Dermis blood vessel endothelial cell (primary cell): ENCODE data around the gene CRTAP. TPM values are rescaled to one million over a fixed set of nuclear protein-coding genes. Genes with fewer than 3 reads are reported as not detected.
"Not testable (repeated sequence)": the region's sequence is repeated elsewhere in the genome, so short reads cannot be mapped to it uniquely, and the experiment has no call there.

ENCODE experiments used
- DNase-seq: peaks from one replicate; pipeline ENCODE4 v3.0.0; 2010
- total RNA-seq: library from RNA; depleted of rRNA; stranded (reverse); fragments of >200 nt; gene quantifications from 2 replicates; pipeline ENCODE4 v1.2.3, GENCODE V29; 2014

CRTAP gene
- total RNA-seq, 1 donor from 2014 or later: 132 TPM

DNA sequence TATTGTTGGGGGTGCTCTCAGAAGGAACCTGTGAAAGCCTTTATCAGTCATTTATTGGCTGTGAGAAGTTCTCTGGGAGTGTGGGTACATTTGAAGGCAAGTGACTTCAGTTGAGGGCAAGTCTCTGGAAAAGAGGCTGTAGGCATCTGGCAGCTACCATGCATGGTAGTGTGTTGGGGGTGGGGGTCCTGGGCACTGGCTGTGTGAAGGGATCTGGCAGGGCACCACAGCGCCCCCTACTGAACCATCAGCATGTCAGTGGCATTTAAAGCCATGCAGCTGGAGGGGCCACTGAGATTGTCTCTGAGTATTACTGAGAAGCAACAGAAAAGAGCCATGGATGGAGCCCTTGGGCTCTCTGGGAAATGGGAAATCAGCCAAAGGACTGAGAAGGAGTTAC, 30.6 kb downstream of the CRTAP start:
- peak; percentile 40 for DNase-seq

DNA sequence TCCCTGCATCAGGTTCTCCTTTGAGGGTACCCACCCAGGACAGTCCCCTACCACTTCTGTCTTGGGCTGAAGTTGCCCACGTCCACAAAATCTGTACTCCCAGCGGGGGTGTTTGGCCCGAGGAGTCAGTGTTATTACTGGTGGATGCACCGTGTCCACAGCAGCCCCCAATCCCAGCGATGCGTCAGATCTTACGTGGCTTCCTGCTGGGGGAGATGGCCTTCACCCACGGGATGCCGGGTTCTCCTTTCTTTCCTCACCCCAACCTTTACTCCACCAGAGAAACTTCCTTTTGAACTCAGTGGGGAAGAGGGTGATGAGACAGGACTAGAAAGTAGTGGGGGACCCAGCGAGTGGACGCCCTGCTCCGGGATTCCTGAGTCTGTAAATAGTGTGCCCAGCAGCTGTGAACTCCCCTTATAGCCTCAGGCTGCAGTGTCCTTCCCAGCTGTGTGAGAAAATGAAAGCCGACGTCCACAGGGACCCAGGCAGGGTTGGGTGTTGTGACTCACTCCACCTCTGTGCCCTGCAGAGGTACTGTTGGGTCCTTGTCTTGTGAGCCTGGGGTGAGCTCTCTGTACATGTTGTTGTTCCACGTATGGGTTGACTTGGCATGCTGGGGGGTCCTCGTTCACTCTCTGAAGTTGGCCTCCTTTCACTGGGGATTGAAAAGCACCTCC, 31.5 kb downstream of the CRTAP start:
- no peak for DNase-seq

DNA sequence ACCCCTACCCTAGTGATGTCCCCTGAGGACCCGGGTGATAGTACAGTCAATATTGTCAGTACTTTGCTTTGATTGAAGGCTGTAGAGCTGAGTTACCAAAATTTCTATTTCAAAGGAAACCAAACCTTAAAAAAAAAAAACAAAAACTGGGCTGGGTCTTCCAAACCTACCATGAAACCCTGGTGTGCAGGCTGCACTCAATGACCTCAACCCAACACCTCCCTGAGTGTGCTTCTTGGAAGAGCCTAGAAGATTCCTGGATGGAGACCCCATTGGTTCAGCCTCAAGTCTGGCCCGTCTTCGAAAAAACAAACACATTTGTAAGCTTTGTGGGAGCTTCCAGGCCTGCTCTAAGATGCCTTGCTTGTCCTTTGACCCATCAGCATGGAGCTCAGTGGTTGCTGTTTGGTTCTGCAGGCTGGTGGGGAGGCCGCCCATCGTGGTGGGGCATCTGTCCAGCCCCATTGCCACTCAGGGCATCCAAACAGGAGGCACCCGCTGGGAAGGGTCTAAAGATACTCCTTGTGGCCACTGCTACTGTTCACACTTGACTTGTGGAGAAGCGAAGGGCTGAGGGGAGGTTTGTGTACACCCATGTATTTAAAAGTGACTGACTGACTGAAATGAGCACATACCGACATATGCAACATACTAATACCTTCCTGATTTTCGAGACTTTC, 32.2 kb downstream of the CRTAP start:
- no peak for DNase-seq

DNA sequence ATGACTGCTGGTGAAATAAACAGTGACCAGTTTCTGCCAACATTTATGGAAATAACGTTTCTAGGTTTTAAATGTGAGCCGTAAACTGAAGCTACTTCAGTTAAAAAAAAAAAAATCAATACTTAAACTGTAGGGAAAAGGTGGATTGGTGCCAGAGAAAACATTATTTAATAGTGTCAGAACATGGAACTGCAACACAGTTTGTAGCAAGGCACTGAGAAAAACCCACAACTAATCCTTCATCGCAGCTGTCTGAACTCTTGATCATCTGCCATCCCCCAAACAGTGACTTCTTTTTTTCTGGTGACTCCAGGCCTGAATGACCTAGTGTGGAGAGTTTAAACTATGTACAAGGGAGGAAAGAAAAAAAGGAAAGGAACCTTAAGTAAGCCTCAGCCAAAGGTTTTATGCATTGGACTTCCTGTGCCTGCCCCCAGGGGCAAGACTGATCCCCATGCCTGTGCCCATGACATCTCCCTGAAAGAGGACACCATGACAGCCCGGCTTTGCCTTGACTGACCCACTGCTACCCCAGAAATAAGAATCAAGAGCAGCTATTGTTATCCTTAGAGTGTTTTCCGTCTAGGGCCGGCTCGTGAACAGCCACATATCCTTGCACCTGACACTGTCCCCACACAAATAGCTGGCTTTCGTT, 33.1 kb downstream of the CRTAP start:
- peak; percentile 59 for DNase-seq

DNA sequence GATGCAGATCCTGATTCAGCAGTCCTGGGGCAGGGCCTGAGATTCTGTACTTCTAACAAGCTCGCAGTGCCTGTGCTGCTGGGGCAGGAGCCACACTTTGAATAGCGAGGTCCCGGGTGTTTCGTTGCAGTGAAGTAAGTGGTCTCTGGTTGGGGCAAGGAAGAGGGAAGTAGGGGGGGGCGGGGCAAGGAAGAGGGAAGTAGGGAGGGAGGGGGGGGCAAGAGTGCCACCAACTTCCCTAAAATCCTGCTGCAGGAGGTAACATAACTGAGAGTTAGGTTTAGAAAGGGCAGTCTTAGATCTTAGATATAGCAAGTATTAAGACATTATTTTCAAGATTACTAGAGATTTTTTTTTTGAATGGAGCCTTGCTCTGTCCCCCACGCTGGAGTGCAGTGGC, 35.5 kb downstream of the CRTAP start:
- no peak for DNase-seq

DNA sequence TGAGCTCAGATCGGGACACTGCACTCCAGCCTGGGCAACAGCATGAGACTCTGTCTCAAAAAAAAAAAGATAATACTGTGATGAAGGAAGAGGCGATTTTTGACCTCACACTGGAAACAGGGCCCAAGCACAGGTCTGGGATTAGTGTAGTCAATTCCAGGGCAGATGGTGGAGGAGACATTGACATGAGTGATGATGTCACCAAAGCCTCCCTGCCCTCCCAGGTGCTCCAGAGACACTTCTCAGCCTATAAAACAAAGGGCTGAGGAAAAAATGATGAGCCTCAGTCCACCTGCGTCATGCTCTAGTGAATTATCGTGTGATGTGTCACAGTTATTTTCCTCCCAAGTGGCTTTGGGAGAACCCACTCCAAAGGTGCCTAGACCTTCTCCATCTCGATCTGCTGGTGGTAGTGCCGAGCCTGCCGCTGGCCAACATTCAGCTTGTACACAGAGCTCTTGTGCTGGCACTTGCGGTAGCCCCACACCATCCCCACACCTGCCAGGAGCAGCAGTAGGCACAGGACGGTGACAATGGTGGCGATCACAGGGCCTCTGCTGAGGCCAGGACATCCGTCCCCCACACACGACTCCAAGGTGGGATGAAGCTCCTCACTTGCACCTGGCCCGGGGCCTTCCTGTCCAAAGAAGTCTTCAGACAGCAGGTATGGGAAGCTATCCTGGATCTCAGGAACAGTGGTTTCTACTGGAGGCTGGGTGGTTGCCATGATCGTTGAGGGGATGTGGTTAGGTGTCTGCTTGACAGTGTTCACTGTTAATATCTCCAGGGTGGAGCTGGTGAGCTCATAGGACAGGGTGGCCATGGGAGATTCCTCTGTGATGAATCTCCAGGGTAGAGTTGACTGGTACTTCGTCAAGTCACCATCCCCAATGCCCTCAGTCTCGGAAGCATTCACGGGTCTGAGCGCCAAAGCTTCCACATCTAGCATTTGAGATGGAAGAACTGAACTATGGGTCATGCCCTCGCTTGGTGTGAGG, 38.8 kb downstream of the CRTAP start:
- no peak for DNase-seq

DNA sequence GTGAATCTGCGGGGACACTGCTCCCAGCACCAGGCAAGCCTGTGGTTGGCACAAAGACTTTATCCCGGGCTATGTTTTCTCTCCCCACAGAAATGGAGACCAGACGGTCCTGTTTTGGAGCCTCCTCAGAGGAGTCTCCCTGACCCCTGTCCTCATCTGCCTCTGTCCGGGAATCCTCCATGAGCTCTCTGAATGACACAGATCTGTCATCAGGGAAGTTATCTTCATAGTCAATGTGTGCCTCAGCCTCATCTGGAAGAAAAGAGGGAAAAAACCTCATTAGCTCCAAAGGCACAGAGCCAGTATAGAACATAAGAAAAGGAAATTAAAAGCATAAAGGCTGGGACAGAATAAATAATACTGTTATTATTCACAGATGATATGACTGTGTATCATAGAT, 40.0 kb downstream of the CRTAP start:
- DNase-seq: no peak

DNA sequence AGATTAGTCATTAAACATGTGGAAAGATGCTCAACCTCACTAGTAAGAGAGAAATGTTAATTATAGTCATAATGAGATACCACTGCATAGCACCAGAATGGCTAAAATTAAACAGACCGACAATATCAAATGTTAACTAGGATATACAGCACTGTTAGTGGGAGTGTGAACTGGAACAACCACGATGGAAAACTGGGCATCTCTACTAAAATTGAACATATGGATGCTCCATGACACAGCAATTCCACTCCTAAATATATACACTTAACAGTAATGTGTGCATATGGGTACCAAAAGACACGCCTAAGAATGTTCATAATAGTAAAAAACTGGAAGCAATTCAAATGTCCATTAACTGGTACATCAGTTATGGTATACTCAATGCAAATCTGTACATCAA, 41.5 kb downstream of the CRTAP start:
- no peak for DNase-seq

DNA sequence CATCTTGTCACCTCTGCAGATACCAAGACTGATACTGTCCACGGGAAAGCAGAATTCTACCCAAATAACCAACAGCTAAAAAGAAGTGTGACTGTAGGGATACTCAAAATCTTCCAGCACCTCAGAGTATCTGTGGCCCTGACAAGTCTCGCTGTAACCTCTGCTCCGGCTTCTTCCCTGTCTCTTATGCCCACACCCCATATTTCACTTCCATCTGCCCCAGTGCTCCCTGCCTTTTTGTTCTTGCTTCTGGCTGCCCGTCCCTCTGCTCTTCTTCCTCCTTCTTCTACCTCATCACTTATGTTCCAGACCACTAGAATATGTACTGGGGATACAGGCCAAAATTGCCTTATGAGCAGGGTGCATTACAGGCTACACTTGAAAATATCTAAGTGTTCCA, 45.4 kb downstream of the CRTAP start:
- DNase-seq: no peak

DNA sequence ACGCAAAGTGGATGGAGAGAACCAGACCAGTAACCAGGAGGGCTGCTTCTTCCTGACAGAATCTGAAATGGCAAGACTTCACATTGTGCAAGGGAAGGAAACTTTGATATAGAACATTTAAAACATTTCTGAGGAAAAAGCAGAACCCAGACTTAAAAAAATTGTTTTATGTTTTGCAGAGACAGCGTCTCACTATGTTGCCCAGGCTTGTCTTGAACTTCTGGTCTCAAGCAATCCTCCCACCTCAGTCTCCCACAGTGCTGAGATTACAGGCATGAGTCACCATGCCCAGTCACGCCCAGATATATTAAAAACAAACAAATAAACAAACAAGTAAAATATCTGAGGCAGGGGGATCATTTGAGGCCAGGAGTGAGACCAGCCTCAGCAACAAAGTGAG, 46.2 kb downstream of the CRTAP start:
- no peak for DNase-seq

DNA sequence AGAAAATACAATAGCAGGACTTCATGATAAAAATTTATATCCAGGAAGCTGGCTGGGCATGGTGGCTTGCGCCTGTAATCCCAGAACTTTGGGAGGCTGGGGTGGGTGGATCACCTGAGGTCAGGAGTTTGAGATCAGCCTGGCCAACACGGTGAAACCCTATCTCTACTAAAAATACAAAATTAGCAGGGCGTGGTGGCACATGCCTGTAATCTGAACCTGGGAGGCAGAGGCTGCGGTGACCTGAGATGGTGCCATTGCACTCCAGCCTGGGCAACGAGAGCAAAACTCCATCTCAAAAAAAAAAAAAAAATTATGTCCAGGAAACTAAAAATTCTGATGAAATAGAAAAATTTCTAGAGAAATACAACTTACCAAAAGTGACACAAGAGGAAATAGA, 48.8 kb downstream of the CRTAP start:
- DNase-seq: not testable (repeated sequence)

DNA sequence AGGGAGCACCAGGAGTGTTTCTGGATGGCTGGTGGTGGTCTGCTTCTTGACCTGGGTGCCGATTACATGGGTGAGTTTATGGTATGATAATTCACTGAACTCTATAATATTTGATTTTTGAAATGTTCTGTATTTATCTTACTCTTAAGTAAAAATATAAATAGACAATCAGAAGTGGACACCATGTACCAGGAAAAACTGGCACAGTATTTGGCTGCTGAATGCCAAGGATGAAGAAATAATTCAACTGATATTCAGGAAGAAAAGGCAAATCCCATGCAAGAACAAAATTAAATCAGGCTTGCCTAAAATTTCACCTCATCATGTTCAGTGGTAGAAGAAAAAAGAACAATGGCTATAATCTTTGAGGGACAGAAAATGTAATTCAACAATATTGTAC, 51.6 kb downstream of the CRTAP start:
- no peak for DNase-seq

DNA sequence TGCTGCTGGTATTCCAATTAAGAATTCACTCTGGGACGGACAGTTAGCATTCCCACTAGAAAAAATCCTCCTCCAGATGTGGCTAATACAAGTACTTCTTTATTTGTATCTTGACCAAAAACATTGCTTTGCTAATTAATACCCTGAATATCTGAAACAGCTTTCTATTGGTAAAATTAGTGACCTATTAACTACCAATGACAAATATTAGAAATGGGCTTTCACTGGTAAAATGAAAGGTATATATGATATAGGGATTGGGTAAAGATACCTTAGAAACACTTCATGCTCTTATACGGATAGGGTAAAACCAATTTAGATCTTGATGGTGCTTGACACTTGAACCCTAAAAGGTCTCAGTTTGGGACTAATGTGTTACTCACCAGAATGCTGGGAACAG, 52.3 kb downstream of the CRTAP start:
- no peak for DNase-seq

DNA sequence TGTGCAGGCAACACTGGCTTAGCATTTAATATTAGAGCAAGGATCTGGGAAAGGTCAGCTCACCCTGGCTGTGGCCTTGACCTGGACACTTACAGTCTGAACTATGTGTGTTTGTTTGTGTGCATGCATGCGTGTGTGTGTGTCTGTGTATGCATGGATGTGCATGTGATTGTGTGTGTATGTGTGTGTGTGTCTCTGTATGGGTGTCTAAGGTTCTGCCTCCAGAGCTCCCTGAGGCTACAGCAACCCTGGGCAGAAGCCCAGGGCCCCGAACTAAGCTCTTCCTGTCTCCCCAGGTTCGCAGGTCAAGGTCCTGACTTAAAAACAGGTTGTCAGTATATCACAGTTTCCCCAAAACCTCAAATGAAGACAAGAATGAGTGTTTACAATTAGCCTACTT, 53.5 kb downstream of the CRTAP start:
- no peak for DNase-seq

DNA sequence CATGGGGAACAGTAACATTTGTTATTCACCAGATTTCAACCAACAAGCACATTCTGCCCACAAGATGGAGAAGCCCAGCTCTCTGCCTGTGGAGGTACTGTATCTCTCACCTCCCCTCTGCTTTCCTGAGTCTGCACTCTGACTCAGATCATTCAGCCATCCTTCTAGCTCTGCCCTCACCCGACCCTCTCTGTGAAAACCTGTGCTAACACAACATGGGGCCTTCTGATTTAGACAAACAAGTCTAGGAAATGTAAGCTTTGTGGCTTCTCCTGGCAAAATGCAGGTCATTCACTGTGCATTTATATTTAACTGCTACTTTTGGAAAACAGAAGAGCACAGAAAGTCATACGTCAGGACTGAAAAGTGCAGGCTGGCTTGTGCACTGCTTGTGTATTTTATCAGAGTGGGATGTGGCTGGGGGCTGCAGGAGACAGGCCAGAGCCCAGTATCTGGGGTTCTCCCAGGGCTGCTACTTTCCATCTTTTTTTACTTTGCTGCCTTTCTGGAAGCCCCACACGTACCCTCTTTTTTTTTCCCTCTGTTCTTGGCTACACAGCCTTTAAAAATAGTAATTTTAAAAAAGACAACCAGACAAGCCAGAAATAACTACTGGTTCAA, 54.0 kb downstream of the CRTAP start:
- DNase-seq: peak; percentile 26

DNA sequence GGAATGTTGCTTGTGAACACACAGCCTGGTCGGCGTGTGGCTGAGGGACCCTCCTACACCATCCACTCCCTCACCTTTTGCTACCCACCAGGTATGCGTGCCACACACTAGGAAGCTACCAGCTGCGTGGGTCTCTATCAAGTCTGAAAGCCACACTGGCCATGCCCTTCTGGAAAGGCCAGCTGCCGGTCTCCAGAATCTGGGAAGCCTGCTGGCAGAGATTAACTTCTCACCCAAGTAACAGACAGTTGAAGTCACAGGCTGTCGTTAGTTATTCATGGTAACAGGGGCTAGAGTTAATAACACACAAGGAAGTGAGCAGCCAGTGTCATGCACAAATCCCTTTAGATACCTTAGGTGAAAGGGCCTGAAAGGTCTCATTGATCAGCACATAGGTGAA, 56.7 kb downstream of the CRTAP start:
- no peak for DNase-seq

DNA sequence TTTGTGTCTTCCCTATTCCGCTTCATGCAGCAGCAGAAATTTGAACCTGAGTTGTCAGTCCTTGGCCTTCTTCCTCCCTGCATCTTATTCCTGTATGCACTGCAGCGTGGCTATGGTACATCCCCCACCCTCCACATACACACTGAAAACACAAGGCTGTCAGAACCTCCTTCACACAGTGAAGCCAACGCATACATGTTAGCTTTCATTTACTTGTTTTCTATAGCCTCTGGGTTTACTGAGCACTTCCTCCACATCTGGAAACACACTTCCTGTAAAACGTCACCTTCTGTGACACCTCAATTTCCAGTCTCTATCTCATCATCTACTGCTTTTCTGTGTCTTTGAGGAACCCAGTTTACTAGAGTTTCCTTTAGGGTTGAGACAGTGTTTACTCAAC, 57.8 kb downstream of the CRTAP start:
- DNase-seq: peak; percentile 26

DNA sequence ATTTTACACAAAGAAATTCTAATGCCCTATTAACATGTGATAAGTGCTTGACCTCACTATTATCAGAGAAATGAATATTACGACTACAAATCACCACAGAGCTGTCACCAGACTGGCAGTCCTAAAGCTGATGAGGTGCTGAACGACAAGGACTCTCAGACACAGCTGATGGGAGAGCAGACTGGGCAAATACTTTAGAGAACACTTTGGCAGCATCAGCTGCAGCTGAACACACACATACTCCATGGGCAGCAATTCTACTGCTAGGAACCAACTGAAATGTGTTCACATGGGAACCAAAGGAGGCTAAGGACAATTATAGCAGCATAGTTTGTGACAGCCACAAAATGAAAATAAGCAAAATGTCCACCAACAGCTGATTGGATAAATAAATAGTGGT, 59.3 kb downstream of the CRTAP start:
- no peak for DNase-seq

DNA sequence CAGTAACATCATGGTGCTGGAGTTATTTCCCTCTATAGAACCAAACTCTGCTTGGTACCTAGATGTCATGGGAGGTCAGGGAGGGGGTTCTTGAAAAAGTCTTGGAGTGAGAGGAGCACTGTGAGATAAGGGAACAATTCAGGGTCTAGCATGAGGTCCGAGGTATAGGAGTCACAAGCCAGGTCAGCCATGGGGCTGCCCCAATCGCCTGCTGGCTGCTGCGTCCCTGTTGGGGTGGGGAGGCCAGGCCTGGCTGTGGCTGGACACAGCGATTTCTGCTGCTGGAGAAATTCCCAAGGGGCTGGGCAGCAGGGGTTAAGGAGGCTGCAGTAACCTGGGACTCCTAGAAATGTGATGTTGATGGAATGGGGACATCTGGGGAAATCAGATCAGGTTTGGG, 59.9 kb downstream of the CRTAP start:
- DNase-seq: no peak

DNA sequence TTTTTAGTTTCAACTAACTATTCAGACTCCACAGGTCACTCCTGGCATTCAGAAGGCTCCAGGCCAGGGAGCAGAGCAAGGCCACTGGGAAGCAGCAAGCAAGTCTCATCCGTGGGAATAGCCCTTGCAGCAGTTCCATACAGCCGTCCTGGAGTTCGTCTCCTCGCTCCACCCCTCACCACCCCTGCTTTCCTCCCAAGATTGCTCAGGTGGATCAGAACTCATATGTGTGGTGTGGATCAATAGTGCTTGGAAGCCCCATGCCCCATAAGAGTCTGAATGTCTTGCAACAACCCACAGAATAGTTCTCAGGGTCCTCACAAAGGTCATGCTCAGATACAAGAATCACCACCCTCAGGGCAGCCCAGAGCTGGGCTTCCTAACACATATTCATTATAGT, 60.3 kb downstream of the CRTAP start:
- DNase-seq: no peak

DNA sequence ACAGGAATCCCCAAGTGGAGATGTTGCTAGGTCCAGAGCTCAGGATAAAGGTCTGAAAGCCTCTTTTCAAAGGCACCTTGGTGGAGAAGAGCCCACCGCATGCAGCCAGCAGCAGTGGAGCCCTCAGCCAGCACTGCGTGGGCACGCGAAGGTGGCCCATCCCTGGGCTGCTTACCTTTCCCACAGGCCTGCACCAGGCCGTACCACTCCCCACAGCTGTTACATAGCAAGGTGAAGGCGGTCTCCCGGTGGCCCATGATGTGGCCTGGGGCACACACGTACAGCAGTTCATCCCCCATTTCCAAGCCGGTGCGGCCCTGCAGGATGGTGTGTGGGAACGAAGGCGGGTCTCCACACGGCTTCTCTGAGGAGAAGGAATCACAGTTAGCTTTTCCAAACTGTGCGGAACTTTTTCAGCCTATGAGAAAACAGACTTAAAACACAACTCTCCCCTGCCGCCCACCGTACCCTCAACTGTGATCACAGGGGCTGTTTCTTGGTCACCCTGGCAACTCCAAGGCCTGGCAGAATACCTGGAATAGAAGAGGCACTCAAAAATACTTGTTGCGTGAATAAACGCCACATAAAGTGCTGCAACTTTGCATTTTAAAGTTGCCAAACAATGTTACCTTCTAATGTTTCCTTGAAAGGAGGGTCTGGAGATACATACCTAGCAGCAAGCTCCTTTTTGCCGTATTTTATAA, 61.0 kb downstream of the CRTAP start:
- no peak for DNase-seq

DNA sequence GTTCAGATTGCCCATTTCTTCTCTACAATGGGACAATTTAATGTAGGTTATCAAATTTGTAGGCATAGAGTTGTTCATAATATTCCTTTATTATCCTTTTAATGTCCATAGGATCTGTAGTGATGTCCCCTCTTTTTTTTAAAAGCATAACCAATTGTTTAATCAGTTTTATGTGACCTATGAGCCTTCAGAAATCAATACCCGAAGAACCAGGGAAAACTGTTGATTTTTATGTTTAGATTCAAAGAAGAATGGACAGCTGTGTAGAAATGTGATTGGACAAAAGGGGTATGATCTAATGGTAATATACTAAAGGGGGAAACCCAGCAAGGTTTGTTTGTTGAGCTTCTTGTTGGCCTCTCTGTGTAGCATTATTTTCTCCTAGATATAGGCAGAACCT, 65.3 kb downstream of the CRTAP start:
- no peak for DNase-seq
